GM18873 (cell line): ENCODE results near the gene SYTL4.

ENCODE experiments used
- ATAC-seq: cut with Tn5 transposase; IDR thresholded peaks from one replicate; pipeline ENCODE4 v1.9.1; 2021; ENCODE audit warnings: mild to moderate bottlenecking, moderate library complexity, moderate number of reproducible peaks; ENCODE audit not compliant: unreplicated experiment, low FRiP score

Gene SYTL4

DNA sequence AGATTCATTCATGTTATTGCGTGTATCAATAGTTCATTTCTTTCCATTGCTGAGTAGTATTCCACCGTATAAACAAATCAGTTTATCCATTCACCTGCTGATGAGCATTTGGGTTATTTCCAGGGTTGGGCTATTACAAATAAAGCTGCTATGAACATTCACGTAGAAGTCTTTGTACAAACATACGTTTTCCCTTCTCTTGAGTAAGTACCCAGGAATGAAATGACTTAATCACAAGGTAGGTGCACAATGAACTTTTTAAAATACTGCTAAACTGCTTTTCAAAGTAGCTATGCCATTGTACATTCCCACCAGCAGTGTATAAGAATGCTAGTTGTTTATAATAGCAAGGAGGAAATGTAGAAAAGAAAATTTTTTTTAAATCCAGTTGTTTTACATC is 35.9 kb downstream of the SYTL4 start:
- ATAC-seq: no peak

DNA sequence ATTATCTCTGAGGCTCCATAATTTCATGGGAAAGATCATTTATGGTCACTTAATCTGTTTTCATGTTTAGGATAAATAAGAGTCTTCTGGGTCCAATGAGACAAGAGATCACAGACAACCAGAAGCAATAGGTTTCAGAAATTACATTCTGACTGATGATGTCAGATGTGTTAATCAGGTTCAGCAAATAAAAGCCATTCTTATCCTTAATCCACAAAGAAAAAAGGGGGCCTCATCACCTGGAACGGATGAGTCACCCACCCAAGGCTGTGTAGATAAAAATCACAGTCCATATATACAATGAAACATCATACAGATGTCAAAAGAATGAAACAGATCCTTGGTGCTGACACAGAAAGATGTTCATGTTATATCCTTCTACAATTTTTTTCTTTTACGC is 36.6 kb downstream of the SYTL4 start:
- ATAC-seq: no peak

GRCh38 chrX:100687546-100687945 is 44.4 kb downstream of the SYTL4 start:
- ATAC-seq: no peak

DNA sequence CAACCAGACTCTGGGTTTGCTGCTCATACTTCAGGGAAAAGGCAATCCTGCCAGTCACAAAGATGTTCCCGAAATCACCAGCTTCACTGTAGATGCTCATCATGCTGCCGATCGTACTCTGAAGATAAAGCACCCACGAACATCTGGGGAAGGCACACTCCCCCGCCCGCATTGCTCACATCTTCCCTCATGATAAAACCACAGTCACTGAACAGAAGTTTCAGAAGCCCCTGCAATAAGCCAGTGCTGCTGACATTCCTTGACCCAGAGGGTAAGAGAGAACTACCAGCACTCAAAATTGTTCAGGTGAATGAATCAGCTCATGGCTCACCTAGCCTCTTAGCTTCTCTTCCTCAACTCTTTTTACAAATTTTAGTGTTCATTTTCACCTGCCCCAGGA is 44.8 kb downstream of the SYTL4 start:
- no peak for ATAC-seq

GRCh38 chrX:100685997-100686305 is 46.0 kb downstream of the SYTL4 start:
- no peak for ATAC-seq

DNA sequence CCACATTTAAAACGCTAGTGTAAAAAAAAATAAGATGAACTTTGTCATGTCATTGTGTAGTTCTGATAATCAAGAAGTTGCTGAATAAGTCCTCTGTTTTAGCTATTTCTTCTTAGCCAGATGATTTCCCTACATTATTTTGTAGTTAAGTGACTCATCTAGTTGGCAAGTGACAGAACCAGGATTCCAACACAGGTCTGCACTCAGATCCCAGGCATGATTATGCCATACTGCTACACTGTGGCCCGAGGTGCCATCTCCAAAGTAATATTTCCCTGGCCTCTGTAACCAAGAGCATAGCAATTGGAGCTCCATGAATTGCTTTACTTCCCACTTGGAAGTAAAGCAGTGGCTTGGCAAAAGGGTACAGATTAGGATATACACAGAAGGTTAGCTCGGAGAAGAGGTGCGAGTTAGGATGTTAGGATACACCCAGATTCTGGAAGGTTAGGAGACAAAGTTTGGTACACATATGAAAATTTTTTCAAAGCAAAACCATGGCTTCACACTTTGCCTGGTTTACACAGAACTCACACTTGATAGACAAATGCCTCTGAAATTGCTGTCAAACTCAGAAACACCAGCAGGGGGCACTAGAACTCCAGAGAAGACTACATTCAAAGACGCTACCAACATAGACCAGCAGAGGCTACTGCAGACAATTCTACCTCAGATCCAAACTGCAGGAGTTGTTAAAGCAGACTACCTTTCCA is 46.5 kb downstream of the SYTL4 start:
- no peak for ATAC-seq

DNA sequence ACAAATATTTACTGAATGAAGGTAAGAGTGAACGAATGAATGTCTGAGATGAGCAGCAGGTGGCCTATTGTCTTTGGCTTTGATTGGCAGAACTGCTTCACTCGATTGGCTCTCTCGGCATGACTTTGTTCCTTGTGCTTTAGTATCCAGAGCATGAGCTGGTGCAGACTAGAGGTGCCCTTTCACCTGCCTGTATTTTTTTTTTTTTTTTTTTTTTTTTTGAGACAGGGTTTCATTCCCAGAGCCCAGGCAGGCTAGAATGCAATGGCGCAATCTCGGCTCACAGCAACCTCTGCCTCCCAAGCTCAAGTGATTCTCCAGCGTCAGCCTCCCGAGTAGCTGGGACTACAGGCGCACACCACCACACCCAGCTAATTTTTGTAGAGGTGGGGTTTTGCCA is 49.0 kb downstream of the SYTL4 start:
- no peak for ATAC-seq

- ATAC-seq: no peak
Observed at GRCh38 chrX:100681599-100681998, 50.3 kb downstream of the SYTL4 start.

GRCh38 chrX:100680756-100681155 is 51.2 kb downstream of the SYTL4 start:
- no peak for ATAC-seq

DNA sequence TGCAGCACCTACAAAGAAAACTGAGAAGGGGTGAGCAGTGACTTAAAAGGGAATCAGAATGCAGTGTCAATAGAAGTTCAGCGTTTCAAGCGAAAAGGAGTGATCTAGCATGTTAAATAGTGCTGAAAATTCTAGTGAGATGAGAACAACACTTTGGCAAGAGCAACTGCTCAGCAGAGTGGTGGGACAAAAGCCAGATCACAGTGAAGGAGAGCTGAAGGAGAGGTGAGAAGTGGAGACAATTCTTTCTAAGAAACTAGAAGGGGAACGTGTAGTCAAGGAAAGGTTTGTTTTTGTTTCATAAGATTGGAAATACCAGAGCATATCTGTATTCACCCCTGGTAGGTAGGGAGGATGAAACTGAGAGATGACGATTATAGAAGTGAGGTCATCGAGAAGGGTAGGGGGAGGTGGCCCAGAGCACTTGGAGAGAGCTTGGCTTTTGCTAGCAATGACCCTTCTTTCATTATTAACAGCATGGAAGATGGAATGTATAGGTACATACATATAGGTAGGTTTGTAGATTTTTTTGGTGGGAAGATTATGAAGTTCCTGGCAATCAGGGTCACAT is 54.2 kb downstream of the SYTL4 start:
- ATAC-seq: no peak

- peak; percentile 63 for ATAC-seq
Observed at GRCh38 chrX:100674705-100675104, 57.2 kb downstream of the SYTL4 start.

GRCh38 chrX:100673397-100673953 is 58.4 kb downstream of the SYTL4 start:
- no peak for ATAC-seq

- no peak for ATAC-seq
Observed at GRCh38 chrX:100672966-100673365, 59.0 kb downstream of the SYTL4 start.

DNA sequence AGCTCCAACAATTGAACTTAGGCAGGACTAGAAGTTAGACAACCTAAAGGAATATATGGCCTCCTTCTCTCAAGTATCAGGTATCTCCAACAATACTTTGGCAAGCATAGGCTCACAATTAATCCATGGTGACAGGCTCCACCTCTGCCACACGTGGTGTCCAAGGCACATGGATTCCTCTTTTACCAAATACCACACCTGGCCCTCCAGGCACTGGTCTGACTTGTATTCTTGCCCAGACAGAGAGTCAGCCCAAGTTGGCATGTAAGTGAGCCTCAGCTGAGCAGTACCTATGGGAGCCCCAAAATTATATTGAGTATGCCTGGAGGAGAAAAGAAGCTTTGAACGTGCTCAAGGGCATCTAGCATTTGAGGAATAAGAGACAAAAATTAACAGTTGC is 68.3 kb downstream of the SYTL4 start:
- no peak for ATAC-seq

- ATAC-seq: no peak
Observed at GRCh38 chrX:100662796-100663195, 69.1 kb downstream of the SYTL4 start.

DNA sequence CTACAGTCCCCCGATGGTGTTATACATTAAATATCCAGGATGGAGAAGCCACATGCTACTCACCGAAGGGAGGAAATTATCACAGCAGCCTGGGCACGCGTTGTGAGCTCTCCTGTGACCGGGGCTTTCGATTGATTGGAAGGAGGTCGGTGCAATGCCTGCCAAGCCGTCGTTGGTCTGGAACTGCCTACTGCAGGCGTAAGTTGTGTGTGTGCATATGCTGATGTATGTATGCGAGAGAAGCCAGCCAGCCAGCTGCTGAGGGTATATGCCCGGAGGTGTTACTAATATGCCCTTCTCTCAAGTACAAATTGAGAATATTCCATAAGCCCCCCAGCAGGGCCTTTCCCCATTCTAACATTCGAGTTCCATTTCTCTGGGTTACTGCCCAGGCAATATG is 69.8 kb downstream of the SYTL4 start:
- no peak for ATAC-seq

DNA sequence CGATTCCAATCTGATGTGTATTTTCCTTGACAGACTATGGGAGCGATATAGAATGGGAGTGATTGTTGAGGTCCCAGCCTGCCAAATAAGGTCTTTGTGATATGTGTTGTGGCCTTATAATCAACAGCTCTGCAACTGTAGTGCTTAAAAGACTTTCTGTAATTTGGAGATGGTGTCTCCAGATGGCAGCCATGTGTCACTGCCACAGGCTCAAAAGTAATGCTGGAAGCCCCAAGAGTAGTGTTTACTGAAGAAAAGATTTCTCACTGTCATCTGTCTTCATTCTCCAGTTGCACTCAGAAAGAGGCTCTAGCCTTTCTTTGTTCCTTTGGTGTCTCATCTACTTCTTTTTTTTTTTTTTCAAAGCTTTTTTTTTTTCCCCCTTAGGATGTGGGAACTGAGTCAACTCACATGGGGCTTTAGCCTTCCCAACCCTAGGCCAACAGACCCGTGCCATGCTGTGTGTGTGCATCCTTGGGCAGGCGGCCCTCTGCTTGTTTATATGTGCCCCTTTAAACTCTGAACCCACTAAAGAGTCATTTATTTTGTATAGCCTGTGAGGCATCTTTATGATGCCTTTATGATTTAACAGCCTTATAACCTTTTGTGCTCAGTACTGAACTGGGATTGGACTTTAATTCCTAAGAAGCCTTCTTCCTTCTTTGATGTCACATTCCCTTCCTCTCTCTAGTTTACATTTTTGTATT is 72.3 kb downstream of the SYTL4 start:
- ATAC-seq: no peak

DNA sequence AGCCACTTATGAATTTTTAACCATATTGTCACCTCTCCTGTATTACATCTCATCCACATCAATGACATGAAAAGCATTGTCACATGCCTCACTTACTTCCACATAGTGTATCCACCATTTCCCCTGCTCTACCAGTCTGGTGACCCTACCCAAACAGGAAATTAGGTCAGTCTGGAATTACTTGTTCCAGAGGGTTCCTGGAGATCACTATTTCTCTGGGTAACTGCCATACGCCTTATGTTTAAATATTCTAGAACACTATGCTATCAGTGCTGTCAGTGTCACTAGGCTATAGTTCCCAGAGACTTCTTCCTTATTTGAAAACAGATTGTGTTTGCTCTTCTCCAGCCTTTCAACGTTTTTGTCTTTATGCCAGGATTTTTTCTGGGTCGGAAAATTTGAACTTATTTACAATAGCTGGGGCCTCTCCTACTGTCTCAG is 73.0 kb downstream of the SYTL4 start:
- ATAC-seq: no peak

DNA sequence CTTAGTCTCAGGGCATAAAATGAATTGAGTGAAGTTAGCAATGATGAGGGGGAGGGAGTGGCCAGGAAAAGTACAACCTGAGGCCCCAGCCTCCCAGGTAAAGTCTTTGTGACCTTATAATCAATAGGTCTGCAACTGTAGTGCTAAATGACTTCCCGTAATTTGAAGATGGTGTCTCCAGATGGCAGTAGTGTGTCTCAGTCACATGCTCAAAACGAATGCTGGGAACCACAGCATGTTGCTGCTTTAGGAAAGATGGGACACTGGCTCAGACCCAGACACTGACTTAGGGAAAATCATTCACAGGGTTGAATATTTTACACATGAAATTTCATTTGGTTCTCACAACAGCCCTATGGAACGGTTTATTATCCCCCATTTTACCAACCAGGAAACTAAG is 77.7 kb downstream of the SYTL4 start:
- no peak for ATAC-seq

- ATAC-seq: no peak
Observed at GRCh38 chrX:100652266-100652665, 79.7 kb downstream of the SYTL4 start.

DNA sequence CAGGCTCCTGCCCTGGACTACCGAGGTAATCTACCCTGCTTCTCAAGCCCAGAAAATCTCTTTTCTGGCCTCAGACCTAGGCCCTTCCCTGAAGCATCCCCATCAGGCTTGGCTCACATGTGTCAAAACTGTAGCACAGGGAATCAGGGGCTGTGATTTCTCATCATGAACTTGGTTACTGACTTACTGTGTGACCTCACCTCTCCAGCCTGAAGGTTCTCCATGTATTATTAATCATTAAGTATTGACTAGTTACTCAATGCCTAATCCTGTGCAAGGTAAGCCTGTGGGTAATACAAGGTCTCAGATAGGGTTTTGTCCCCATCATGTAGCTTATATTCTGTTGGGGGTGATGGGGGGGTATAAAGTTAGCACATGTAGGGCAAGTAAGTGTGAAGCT is 81.1 kb downstream of the SYTL4 start:
- no peak for ATAC-seq
